Stimulated activated CD8-positive, alpha-beta memory T cell treated with anti-CD3 and anti-CD28 coated beads, Interleukin-2, amount 100 ng/mL, for 48 hours (primary cell): ENCODE results near the gene CXorf49B.

Experiments
- DNase-seq, 2 donors: peaks; one replicate each; pipeline ENCODE4 v3.0.0-alpha.2; 2020; ENCODE audit warnings: low read depth in 2 of 2

CXorf49B gene

DNA sequence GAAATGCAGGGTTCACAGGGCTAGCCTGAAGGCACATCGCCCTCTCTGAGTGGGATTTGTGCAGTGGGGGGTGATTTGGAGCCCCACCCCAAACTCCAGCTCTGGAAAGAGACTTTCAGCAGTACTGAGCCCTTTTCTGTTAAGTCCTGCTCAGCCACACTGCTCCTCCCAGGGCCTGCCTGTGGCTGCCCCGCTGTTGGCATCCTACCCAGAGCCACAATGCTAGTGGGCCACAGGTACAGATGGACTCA lies 52.7 kb downstream of the CXorf49B start:
- DNase-seq = no peak
